ENCODE data around the gene LRP1B.

- TF ChIP-seq CTCF (IDR thresholded peaks at IDR 0.05) (no peak), POLR2A (IDR thresholded peaks at IDR 0.05) (no peak)
Measured at GRCh38 chr2:141534666-141535362, 596.0 kb downstream of the LRP1B start.

All from right lobe of liver (tissue), 4 donors.